Subcutaneous adipose tissue (tissue), 4 donors: ENCODE results near the gene TPO. TPM values are rescaled to one million over a fixed set of nuclear protein-coding genes. Genes with fewer than 3 reads are reported as not detected.

Experiments
- CTCF ChIP-seq: fragments of 450-650 bp; IDR thresholded peaks from one replicate; pipeline ENCODE4 v1.5.1; 2016; ENCODE audit warnings: low read depth, mild to moderate bottlenecking, control low read depth, antibody characterized with exemption, moderate library complexity
- total RNA-seq, 4 donors: library from RNA; depleted of rRNA; stranded (reverse); fragments of >200 nt; gene quantifications; one replicate each; pipeline ENCODE4 v1.1.0, GENCODE V29; 2016

The TPO gene
- total RNA-seq, 4 donors from 2014 or later, result 5.9 to 22.2 (median 15.4) TPM

- no peak for TF ChIP-seq CTCF
Measured at GRCh38 chr2:1397350-1397749, 15.9 kb upstream of the TPO start.

GRCh38 chr2:1398191-1398590 lies 15.1 kb upstream of the TPO start:
- TF ChIP-seq CTCF, result no peak

GRCh38 chr2:1400943-1401735 lies 12.1 kb upstream of the TPO start:
- no peak for TF ChIP-seq CTCF

GRCh38 chr2:1402064-1402463 lies 11.2 kb upstream of the TPO start:
- no peak for TF ChIP-seq CTCF

GRCh38 chr2:1403565-1403964 lies 9.7 kb upstream of the TPO start:
- TF ChIP-seq CTCF, result no peak

- no peak for TF ChIP-seq CTCF
Measured at GRCh38 chr2:1405124-1405523, 8.1 kb upstream of the TPO start.

GRCh38 chr2:1405967-1406366 lies 7.3 kb upstream of the TPO start:
- no peak for TF ChIP-seq CTCF
